WTC11 (cell line): ENCODE data around the gene GLIPR1L2. TPM values are rescaled to one million over a fixed set of nuclear protein-coding genes. Genes with fewer than 3 reads are reported as not detected.

Experiments
- ATAC-seq: fragments of 200-7000 bp; cut with Tn5 transposase; 2 replicates; pipeline ENCODE4 v1.10.0; 2021; ENCODE audit warnings: mild to moderate bottlenecking, moderate library complexity
- CTCF ChIA-PET: fragments of 300-600 bp; sonication (Branson Sonifier 250); formaldehyde crosslinking; loops from one replicate; lab custom pipeline; 2021; ENCODE audit warnings: antibody characterized with exemption; lab: Charles Lee
- POLR2A ChIA-PET: fragments of 350-600 bp; sonication (Branson Sonifier 250); formaldehyde crosslinking; loops from one replicate; lab custom pipeline; 2021; ENCODE audit warnings: antibody characterized with exemption; lab: Charles Lee
- DNase-seq: peaks from one replicate; pipeline ENCODE4 v3.0.0; 2021; ENCODE audit warnings: low spot score
- H3K27ac Mint-ChIP-seq: 2 replicates; pipeline ENCODE4 v1.8.0; 2021; ENCODE audit warnings: mixed read lengths
- H3K27me3 Mint-ChIP-seq: 2 replicates; pipeline ENCODE4 v1.8.0; 2021; ENCODE audit warnings: low read depth, mild to moderate bottlenecking, moderate library complexity, mixed read lengths
- H3K36me3 Mint-ChIP-seq: 2 replicates; pipeline ENCODE4 v1.8.0; 2021; ENCODE audit warnings: mixed read lengths
- H3K4me1 Mint-ChIP-seq: 2 replicates; pipeline ENCODE4 v1.8.0; 2022; ENCODE audit warnings: mixed read lengths
- H3K4me3 Mint-ChIP-seq: 2 replicates; pipeline ENCODE4 v1.8.0; 2021; ENCODE audit warnings: mild to moderate bottlenecking, moderate library complexity, mixed read lengths
- H3K9me3 Mint-ChIP-seq: 2 replicates; pipeline ENCODE4 v1.8.0; 2021; ENCODE audit warnings: mixed read lengths
- CREB1 ChIP-seq: sonication (generic); formaldehyde crosslinking; IDR thresholded peaks from 2 replicates; pipeline ENCODE4 v1.8.0; 2023; ENCODE audit warnings: mild to moderate bottlenecking, missing genetic modification reagents
- CREM ChIP-seq: sonication (generic); formaldehyde crosslinking; IDR thresholded peaks from 2 replicates; pipeline ENCODE4 v1.8.1; 2022; ENCODE audit warnings: mild to moderate bottlenecking, missing genetic modification reagents, moderate library complexity
- ESRRA ChIP-seq: sonication (generic); formaldehyde crosslinking; IDR thresholded peaks from 2 replicates; pipeline ENCODE4 v1.8.1; 2022; ENCODE audit warnings: mild to moderate bottlenecking, missing genetic modification reagents, borderline replicate concordance
- GTF2I ChIP-seq: fragments of 250-450 bp; sonication (Bioruptor Pico); conservative IDR thresholded peaks from 2 replicates; pipeline ENCODE4 v1.4.0; 2021; ENCODE audit warnings: mild to moderate bottlenecking
- HMGXB4 ChIP-seq: sonication (generic); formaldehyde crosslinking; IDR thresholded peaks from 2 replicates; pipeline ENCODE4 v1.8.1; 2023; ENCODE audit warnings: mild to moderate bottlenecking, moderate library complexity, missing genetic modification reagents
- JAZF1 ChIP-seq: fragments of 250-450 bp; sonication (Bioruptor Pico); IDR thresholded peaks from 2 replicates; pipeline ENCODE4 v1.9.0; 2021; ENCODE audit warnings: moderate library complexity, mild to moderate bottlenecking, inconsistent platforms
- NFE2L1 ChIP-seq: sonication (generic); formaldehyde crosslinking; IDR thresholded peaks from 2 replicates; pipeline ENCODE4 v1.8.1; 2023; ENCODE audit warnings: missing genetic modification reagents
- NFYB ChIP-seq: sonication (generic); formaldehyde crosslinking; conservative IDR thresholded peaks from 2 replicates; pipeline ENCODE4 v1.8.0; 2022; ENCODE audit warnings: low read depth, missing genetic modification reagents
- NR3C1 ChIP-seq: sonication (generic); formaldehyde crosslinking; conservative IDR thresholded peaks from 2 replicates; pipeline ENCODE4 v1.8.1; 2023; ENCODE audit warnings: low read depth, mild to moderate bottlenecking, missing genetic modification reagents
- OVOL2 ChIP-seq: fragments of 250-450 bp; sonication (Bioruptor Pico); IDR thresholded peaks from 2 replicates; pipeline ENCODE4 v1.9.0; 2021; ENCODE audit warnings: mild to moderate bottlenecking, borderline replicate concordance
- PRRX2 ChIP-seq: fragments of 250-450 bp; sonication (Bioruptor Pico); IDR thresholded peaks from 2 replicates; pipeline ENCODE4 v1.8.0; 2021; ENCODE audit warnings: mild to moderate bottlenecking
- SMAD4 ChIP-seq: sonication (generic); formaldehyde crosslinking; IDR thresholded peaks from 2 replicates; pipeline ENCODE4 v1.8.0; 2022; ENCODE audit warnings: mild to moderate bottlenecking, missing genetic modification reagents
- USF2 ChIP-seq: sonication (generic); formaldehyde crosslinking; IDR thresholded peaks from 2 replicates; pipeline ENCODE4 v1.8.1; 2023; ENCODE audit warnings: mild to moderate bottlenecking, missing genetic modification reagents, moderate library complexity
- ZBTB21 ChIP-seq: sonication (generic); formaldehyde crosslinking; IDR thresholded peaks from 2 replicates; pipeline ENCODE4 v1.8.1; 2023; ENCODE audit warnings: mild to moderate bottlenecking, missing genetic modification reagents, borderline replicate concordance
- ZNF281 ChIP-seq: sonication (generic); formaldehyde crosslinking; IDR thresholded peaks from 2 replicates; pipeline ENCODE4 v1.8.0; 2023; ENCODE audit warnings: mild to moderate bottlenecking, missing genetic modification reagents
- ZNF671 ChIP-seq: fragments of 250-450 bp; sonication (Bioruptor Pico); IDR thresholded peaks from 2 replicates; pipeline ENCODE4 v1.8.0; 2021; ENCODE audit warnings: mild to moderate bottlenecking
- total RNA-seq: library from RNA; stranded (reverse); gene quantifications from 3 replicates; pipeline ENCODE4 v1.2.3, GENCODE V29; 2021
- TF ChIP-seq, protein P1 (sequence below): fragments of 250-450 bp; sonication (Bioruptor Pico); IDR thresholded peaks from 2 replicates; pipeline ENCODE4 v2.1.2; 2022; ENCODE audit warnings: mild to moderate bottlenecking, moderate library complexity
- TF ChIP-seq, protein P2 (sequence below): sonication (generic); formaldehyde crosslinking; IDR thresholded peaks from 2 replicates; pipeline ENCODE4 v1.8.0; 2023; ENCODE audit warnings: missing genetic modification reagents
- TF ChIP-seq, protein P3 (sequence below): sonication (generic); formaldehyde crosslinking; IDR thresholded peaks from 2 replicates; pipeline ENCODE4 v1.8.0; 2022; ENCODE audit warnings: mild to moderate bottlenecking, missing genetic modification reagents
- TF ChIP-seq, protein P4 (sequence below): sonication (generic); formaldehyde crosslinking; IDR thresholded peaks from 2 replicates; pipeline ENCODE4 v1.8.0; 2022; ENCODE audit warnings: mild to moderate bottlenecking, missing genetic modification reagents

The GLIPR1L2 gene
- total RNA-seq, 1 experiment from 2014 or later = not detected

GRCh38 chr12:75350413-75350812 lies 40.5 kb upstream of the GLIPR1L2 start:
- DNase-seq (no peak), ATAC-seq (no peak)
- Mint-ChIP-seq H3K27me3 (no peaks in the 10 kb centered on the region; the same call in 1 of the 2 replicates), H3K36me3 (peaks cover 14% of the 10 kb centered on the region), H3K9me3 (peaks cover 31% of the 10 kb centered on the region), H3K4me3 (no peak overlapping the region), H3K4me1 (no peaks in the 10 kb centered on the region), H3K27ac (no peak overlapping the region)
- ChIA-PET CTCF (no interaction called here), POLR2A (no interaction called here)
- no peak for TF ChIP-seq OVOL2
- no peak for TF ChIP-seq ZNF671 (CRISPR knock-in tag)
- TF ChIP-seq, protein P1, sequence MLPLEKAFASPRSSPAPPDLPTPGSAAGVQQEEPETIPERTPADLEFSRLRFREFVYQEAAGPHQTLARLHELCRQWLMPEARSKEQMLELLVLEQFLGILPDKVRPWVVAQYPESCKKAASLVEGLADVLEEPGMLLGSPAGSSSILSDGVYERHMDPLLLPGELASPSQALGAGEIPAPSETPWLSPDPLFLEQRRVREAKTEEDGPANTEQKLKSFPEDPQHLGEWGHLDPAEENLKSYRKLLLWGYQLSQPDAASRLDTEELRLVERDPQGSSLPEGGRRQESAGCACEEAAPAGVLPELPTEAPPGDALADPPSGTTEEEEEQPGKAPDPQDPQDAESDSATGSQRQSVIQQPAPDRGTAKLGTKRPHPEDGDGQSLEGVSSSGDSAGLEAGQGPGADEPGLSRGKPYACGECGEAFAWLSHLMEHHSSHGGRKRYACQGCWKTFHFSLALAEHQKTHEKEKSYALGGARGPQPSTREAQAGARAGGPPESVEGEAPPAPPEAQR (CRISPR knock-in tag) = no peak
- TF ChIP-seq GTF2I = no peak
- TF ChIP-seq ESRRA = no peak
- TF ChIP-seq, protein P2, sequence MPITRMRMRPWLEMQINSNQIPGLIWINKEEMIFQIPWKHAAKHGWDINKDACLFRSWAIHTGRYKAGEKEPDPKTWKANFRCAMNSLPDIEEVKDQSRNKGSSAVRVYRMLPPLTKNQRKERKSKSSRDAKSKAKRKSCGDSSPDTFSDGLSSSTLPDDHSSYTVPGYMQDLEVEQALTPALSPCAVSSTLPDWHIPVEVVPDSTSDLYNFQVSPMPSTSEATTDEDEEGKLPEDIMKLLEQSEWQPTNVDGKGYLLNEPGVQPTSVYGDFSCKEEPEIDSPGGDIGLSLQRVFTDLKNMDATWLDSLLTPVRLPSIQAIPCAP (CRISPR knock-in tag) = no peak
- TF ChIP-seq, protein P3, sequence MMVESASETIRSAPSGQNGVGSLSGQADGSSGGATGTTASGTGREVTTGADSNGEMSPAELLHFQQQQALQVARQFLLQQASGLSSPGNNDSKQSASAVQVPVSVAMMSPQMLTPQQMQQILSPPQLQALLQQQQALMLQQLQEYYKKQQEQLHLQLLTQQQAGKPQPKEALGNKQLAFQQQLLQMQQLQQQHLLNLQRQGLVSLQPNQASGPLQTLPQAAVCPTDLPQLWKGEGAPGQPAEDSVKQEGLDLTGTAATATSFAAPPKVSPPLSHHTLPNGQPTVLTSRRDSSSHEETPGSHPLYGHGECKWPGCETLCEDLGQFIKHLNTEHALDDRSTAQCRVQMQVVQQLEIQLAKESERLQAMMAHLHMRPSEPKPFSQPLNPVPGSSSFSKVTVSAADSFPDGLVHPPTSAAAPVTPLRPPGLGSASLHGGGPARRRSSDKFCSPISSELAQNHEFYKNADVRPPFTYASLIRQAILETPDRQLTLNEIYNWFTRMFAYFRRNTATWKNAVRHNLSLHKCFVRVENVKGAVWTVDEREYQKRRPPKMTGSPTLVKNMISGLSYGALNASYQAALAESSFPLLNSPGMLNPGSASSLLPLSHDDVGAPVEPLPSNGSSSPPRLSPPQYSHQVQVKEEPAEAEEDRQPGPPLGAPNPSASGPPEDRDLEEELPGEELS (CRISPR knock-in tag) = no peak
- no peak for TF ChIP-seq CREM (CRISPR knock-in tag)
- TF ChIP-seq PRRX2 (CRISPR knock-in tag) = no peak
- TF ChIP-seq NR3C1 (CRISPR knock-in tag) = no peak
- TF ChIP-seq NFYB (CRISPR knock-in tag) = no peak
- no peak for TF ChIP-seq CREB1 (CRISPR knock-in tag)
- TF ChIP-seq, protein P4, sequence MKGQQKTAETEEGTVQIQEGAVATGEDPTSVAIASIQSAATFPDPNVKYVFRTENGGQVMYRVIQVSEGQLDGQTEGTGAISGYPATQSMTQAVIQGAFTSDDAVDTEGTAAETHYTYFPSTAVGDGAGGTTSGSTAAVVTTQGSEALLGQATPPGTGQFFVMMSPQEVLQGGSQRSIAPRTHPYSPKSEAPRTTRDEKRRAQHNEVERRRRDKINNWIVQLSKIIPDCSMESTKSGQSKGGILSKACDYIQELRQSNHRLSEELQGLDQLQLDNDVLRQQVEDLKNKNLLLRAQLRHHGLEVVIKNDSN (CRISPR knock-in tag) = no peak
- no peak for TF ChIP-seq NFE2L1 (CRISPR knock-in tag)
- TF ChIP-seq JAZF1 (CRISPR knock-in tag) = no peak
- no peak for TF ChIP-seq SMAD4 (CRISPR knock-in tag)
- no peak for TF ChIP-seq ZBTB21 (CRISPR knock-in tag)
- no peak for TF ChIP-seq HMGXB4 (CRISPR knock-in tag)
- no peak for TF ChIP-seq ZNF281 (CRISPR knock-in tag)
- TF ChIP-seq USF2 (CRISPR knock-in tag) = no peak
